ENCODE measurements around the gene DHX38.

Gene DHX38

DNA sequence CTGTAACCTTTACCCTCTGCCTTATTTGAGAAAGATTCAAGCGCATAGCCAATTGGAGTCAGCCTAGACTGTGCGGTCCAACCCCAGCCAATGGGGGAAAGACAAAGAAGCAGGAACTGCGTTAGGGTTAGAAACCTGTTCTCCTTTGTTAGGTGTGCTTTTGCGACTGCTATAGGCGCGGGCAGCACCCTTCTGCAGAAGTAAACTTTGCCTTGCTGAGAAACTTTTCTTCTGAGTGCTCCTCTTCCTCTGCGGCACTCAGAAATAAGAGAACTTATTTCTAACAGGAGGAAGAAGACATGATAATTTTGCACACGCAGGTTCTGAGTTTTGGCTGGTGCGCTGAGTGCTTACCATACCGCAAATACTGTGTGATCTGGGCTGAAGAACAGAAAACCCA is 9.2 kb upstream of the DHX38 start:
- DNase-seq (ENCODE audit: low spot score): no peak

DNA sequence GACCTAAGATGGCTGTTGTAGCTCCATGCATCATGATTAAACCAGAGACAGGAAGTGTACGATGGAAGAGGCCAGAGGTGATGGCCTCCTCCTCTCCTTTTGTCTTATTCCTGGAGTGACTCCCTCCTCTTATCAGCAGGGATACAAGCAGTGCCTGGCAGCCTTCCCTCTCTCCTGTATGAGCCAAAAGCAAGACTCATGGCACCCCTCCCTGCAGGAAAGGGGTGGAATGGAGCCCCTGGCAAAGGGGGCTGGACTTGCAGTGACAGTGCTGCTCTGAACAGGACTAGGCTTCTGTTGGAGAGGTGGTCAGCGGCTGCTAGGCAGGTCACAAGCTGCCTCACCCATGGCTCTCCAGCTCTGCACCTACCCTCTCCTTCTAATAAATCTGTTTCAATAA is 8.6 kb upstream of the DHX38 start:
- no peak for DNase-seq (ENCODE audit: low spot score)

- DNase-seq (ENCODE audit: low spot score): no peak
These were observed 2.4 kb upstream of the DHX38 start for GRCh38 chr16:72091217-72091616.

DNA sequence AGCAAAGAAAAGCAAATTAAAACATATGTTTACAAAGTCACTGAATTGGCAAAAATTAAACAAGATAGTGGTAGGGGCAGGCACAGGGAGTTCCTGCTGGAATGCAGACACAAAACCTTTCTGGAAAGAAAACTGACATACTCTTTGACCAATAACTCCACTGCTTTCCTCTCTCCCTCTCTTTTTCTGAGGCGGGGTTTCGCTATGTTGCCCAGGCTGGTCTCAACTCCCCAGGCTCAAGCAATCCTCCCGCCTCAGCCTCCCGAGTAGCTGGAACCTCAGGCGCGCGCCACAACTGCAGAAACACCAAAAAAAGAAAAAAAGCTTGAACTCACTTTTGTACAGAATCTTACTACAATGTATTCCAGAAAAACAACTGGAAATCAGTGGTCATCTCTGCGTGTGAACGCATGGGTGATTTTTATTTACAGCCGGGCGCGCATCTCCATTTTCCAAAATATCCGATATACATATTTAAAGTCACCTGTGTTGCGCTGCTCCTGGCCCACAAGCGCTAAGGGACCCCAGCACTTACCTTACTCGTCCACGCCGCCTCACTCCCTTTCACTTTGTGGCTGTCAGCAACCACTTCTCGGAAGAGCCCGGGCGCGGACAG is 707 bp upstream of the DHX38 start:
- peak; percentile 5 for DNase-seq (ENCODE audit: low spot score)

DNA sequence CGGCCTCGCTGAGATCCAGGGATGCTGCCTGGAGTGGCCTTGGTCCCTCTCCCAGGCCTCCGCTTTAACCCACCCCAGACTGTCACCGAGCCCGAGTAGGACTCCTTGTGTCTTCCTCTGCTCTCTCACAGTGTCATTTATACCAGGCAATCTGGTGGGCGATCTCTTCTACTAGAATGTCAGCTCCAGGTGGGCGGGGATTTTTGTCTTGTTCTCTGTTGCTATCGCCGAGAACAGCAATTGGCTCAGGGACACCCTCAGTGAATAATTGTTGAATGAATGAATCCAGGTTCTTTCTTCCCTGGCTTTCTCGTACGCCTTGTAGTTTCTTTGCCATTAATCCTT is 591 bp downstream of the DHX38 start:
- no peak for DNase-seq (ENCODE audit: low spot score)

- no peak for DNase-seq (ENCODE audit: low spot score)
These were observed 5.3 kb downstream of the DHX38 start for GRCh38 chr16:72098936-72099335.

- peak; percentile 13 for DNase-seq (ENCODE audit: low spot score)
These were observed 5.8 kb downstream of the DHX38 start for GRCh38 chr16:72099377-72099818.

GRCh38 chr16:72101195-72101594 is 7.5 kb downstream of the DHX38 start:
- DNase-seq (ENCODE audit: low spot score): no peak

DNA sequence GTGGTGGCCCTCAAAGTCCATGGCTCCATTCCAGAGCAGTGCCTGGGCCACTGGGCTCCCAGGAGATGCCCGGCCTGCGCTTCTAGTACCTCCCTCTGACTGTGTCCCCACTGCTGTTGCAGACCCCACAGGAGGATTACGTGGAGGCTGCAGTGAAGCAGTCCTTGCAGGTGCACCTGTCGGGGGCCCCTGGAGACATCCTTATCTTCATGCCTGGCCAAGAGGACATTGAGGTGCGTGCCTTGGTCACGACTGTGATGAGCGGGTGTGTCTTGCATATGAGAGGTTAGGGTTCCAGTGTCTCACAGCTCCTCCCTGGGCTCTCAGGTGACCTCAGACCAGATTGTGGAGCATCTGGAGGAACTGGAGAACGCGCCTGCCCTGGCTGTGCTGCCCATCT is 11.3 kb downstream of the DHX38 start:
- no peak for DNase-seq (ENCODE audit: low spot score)

DNA sequence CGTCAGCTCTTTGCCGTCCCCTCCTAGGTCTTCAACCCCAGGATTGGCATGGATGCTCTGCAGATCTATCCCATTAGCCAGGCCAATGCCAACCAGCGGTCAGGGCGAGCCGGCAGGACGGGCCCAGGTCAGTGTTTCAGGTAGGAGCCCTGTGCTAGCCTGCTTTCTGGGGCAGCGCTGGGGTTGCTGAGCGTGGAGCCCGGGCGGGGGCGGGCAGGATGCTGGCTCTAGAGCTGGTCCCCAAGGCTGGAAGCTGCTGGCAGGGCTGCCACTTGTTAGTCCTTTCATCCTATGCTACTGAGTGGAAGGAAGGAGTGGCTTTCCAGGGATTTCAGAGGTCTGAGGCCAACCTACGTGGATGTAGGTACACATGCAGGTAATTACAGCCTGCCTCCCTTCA is 12.3 kb downstream of the DHX38 start:
- DNase-seq (ENCODE audit: low spot score): no peak

GRCh38 chr16:72107371-72107770 is 13.7 kb downstream of the DHX38 start:
- DNase-seq (ENCODE audit: low spot score): no peak

DNA sequence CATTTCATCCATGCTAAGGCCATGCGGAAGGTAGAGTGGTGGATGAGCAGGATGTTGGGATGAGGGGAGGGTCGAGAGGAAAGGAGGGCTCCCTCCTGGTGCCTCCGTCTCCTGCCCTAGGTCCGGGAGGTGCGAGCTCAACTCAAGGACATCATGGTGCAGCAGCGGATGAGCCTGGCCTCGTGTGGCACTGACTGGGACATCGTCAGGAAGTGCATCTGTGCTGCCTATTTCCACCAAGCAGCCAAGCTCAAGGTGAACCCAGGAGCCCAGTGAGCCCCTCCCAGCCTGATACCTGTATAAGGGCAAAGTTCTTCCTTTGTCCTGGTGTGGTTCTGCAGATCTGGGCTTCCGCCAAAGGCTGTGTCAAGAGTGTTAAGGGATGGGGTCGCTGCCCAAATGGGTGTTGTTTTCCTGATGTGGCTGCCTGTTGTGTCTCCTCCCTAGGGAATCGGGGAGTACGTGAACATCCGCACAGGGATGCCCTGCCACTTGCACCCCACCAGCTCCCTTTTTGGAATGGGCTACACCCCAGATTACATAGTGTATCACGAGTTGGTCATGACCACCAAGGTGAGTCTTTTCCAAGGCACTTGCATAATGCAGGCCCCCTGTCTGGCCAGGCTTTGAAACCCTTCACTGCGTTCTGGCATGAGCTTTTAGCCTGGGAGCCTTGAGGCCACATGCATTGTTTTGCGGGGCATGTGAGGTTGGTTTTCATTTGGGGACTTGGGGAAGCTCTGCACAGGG is 14.9 kb downstream of the DHX38 start:
- no peak for DNase-seq (ENCODE audit: low spot score)

DNA sequence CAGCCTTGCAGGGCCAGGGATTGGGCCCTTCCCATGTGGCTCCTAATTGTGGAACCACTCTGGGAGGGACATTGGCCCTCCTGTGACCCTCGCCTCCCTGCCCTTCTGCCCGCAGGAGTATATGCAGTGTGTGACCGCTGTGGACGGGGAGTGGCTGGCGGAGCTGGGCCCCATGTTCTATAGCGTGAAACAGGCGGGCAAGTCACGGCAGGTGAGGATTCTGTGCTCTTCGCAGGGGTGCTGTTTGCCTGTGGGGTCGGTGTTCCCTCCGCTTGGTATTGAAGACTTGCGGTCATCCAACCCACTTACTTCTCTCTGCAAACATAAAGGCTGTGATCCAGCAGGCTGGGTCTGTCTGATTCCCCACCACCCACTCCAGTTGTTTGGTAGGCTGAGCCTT is 15.7 kb downstream of the DHX38 start:
- DNase-seq (ENCODE audit: low spot score): no peak

- no peak for DNase-seq (ENCODE audit: low spot score)
These were observed 16.4 kb downstream of the DHX38 start for GRCh38 chr16:72109966-72110530.

GRCh38 chr16:72110662-72111615 is 17.3 kb downstream of the DHX38 start:
- no peak for DNase-seq (ENCODE audit: low spot score)

DNA sequence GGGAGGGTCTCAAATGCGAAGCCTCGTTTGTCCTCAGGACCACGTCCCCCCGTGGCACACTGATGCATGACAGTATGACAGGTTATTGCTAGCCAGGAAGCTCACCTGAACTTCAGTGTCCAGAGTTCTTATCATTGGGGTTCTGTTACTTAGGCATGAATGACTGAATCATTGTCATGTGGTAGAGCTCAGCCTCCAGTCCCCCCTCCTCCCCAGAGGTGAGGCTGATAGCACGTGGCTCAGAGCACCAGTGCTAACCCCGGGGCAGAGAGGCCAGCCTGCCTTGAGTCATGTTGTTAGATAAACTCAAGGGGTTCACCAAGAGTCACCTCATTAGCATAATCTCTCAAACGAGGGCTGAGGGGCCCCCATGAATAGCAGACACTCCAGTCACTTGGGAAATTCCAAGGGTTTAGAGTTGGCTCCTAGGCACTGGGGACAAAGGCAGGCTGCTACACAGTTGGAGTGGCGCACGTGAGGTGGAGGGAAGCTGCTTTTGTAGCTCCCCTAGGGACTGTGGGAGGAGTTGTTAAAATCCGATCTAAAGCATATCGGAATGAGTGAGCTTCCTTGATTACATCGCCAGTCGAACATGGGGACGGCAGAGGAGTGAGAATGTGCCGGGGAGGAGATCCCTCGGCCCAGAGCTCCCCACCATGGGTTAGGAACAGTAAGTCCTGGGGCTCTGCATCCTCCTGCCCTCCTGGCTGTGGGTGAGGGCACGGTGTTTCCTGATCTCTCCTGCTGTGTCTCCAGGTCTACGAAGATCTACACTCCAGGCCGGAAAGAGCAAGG is 18.2 kb downstream of the DHX38 start:
- DNase-seq (ENCODE audit: low spot score): no peak

DNA sequence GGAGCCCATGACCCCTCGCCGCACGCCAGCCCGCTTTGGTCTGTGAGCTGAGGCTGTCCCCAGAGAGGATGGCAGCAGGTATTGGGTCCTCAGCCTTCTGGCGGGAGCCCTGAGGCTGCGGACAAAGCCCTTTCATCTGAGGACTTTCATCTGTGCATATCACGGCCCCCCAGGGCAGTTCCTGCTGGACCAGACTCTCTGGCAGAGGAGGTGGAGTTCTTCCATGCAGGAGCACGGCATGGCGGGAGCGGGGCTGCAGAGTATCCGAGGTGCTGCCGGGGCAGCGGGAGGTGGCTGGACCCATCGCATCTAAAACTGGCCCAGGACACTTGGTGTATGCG is 18.8 kb downstream of the DHX38 start:
- no peak for DNase-seq (ENCODE audit: low spot score)

- DNase-seq (ENCODE audit: low spot score): no peak
These were observed 19.4 kb downstream of the DHX38 start for GRCh38 chr16:72112906-72113615.

DNA sequence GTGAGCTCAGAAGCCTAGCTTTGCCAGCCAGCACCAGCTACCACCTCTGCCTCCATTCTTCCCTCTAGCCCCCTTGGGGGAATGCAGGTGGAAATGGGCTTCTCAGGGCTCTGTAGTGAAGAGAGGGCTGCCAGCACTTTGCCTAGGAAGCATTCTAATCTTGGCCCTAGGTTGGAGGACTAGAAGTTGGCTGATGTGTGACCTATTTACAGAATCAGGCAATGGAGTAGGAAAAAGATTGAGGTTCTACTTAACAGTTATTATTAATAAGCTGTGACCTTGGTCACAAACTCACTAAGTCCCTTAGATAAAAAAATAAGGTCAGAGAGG is 19.9 kb downstream of the DHX38 start:
- no peak for DNase-seq (ENCODE audit: low spot score)

- DNase-seq (ENCODE audit: low spot score): no peak
These were observed 26.4 kb downstream of the DHX38 start for GRCh38 chr16:72120026-72120425.

DNA sequence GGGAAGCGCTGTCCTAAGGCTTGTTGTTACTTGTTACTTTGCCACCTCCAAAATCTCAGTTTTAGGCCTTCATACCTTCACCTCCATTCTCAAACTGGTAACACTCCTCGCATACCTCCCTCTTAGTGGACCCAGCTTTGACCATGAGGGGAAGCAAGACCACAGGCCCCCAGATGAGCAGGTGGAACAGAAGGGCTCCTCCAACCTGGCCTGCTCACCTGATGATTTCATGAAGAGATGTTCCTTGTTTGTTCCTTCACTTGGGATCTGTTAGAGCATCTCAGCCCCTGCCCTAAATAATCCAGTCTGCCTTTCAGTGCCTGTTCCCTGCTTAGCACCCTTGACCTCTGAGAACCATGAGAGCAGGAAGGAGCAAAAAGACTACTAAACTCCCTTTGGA is 28.7 kb downstream of the DHX38 start:
- no peak for DNase-seq (ENCODE audit: low spot score)
